ENCODE results near the gene EMC9.
"Not testable (repeated sequence)": the region's sequence is repeated elsewhere in the genome, so short reads cannot be mapped to it uniquely, and the experiment has no call there.

Gene EMC9

GRCh38 chr14:24106672-24107271, 34.6 kb downstream of the EMC9 start:
- DNase-seq = no peak

- DNase-seq = not testable (repeated sequence)
These were observed 35.7 kb downstream of the EMC9 start for GRCh38 chr14:24105609-24106239.

- DNase-seq = no peak
These were observed 37.9 kb downstream of the EMC9 start for GRCh38 chr14:24103451-24103850.

GRCh38 chr14:24102357-24103048, 38.9 kb downstream of the EMC9 start:
- no peak for DNase-seq

GRCh38 chr14:24100982-24101494, 40.4 kb downstream of the EMC9 start:
- DNase-seq = no peak

- no peak for DNase-seq
These were observed 41.0 kb downstream of the EMC9 start for GRCh38 chr14:24100197-24100981.

GRCh38 chr14:24098927-24099813, 42.2 kb downstream of the EMC9 start:
- peak; percentile 8 for DNase-seq

GRCh38 chr14:24098229-24098926, 43.0 kb downstream of the EMC9 start:
- DNase-seq = no peak

GRCh38 chr14:24096545-24097181, 44.7 kb downstream of the EMC9 start:
- DNase-seq = no peak

- no peak for DNase-seq
These were observed 45.9 kb downstream of the EMC9 start for GRCh38 chr14:24095271-24096068.

GRCh38 chr14:24094841-24095270, 46.5 kb downstream of the EMC9 start:
- DNase-seq = no peak

GRCh38 chr14:24093901-24094840, 47.2 kb downstream of the EMC9 start, which contains the start of gene PCK2:
Gene PCK2 (plus strand): TSS chr14:24094311. CDS start chr14:24094406, 95 bp downstream.
- DNase-seq = peak; percentile 87

- no peak for DNase-seq
These were observed 48.0 kb downstream of the EMC9 start for GRCh38 chr14:24093207-24093900.

GRCh38 chr14:24092505-24093206, 48.7 kb downstream of the EMC9 start:
- DNase-seq = no peak

GRCh38 chr14:24092110-24092504, 49.3 kb downstream of the EMC9 start:
- no peak for DNase-seq

GRCh38 chr14:24089890-24090289, 51.5 kb downstream of the EMC9 start:
- no peak for DNase-seq
